KBM-7 (cell line): ENCODE measurements around the gene OR6C2.
A peak's percentile ranks its signal among the peaks of the same experiment; 100 is the strongest.
"Not testable (repeated sequence)": the region's sequence is repeated elsewhere in the genome, so short reads cannot be mapped to it uniquely, and the experiment has no call there.

Experiments used
- DNase-seq: peaks from one replicate; pipeline ENCODE4 v3.0.0-alpha.2; 2015
- in situ Hi-C: fragments of 300-500 bp; cut with MboI; formaldehyde crosslinking; loops from 2 replicates; pipeline ENCODE4 v1.14.3; 2020; ENCODE audit warnings: low sequenced_read_pairs, low pct_unique_long_range_greater_than_20kb, mixed read lengths

OR6C2 gene

DNA sequence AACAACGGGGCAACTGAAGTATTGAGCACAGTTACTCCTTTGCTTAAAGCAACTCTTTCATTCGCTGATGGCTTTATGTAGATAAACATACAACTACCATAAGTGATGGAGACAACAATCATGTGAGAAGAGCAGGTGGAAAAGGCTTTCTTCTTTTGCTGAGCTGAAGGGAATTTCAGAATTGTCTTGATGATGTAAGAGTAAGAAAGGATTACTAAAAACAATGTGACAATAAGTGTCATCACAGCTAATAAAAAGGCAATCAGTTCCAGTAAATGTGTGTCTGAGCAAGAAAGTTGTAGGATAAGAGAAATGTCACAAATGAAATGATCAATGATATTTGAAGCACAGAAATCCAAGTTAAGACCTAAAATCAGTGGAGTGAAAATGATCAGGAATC, 25.4 kb downstream of the OR6C2 start:
- in situ Hi-C loops, result no loop called here

DNA sequence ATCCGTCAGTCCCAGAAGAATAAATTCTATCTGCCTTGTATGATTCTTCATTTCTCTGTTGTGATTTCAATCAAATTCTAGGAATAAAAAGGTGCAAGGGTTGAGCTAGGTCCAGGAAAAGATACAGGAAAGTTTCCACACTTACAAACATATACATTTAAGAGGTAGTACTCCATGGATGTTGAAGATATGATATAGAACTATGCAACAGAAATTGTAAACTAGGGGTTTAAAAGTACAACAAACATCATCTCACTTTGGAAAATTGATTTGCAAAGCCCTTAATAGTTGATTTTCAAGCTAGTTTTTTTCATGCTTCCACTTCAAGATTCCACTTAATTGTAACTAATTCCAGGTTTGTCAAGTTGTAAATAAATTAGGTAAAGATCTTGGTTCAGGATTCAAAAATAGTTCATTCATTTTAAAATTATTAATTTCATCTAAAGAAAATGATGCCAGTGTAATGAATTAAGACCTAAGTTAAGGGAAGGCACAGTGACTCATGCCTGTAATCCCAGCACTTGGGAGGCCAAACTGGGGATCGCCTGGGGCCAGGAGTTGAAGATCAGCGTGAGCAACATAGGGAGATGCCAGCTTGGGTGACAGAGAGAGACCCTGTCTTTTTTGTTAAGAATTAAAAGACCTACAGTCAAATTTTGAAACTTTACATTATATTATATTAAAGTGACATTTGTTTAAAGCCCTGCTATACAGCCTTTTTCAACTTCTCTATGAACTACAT, 26.4 kb downstream of the OR6C2 start, which contains the start of gene OR6C70:
Gene OR6C70 (minus strand): TSS at position 51 of the 742 bp plus-strand sequence. CDS start 0 bp downstream, at position 51.
- in situ Hi-C loops, result no loop called here

More for the DNA sequence above, 25.4 kb downstream of the OR6C2 start:
- DNase-seq, result no peak

DNA sequence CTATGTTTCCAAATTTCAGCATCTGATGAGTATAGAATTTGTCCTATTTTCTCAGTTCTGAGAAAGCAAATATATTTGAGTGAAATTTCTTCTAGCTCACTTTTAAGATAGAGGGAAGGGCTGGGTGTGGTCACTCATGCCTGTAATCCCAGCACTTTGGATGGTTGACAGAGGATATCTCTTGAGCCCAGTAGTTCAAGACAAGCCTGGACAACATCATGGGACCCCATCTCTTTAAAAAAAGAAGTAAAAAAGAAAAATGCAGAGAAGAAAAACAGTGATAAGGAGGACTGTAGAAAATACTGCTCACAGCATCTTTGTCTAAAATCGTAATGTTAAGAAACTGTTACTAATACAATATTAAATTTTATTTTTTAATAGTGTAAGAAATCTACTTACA, 28.4 kb downstream of the OR6C2 start:
- in situ Hi-C loops, result no loop called here
- DNase-seq, result no peak

More for the DNA sequence above, 26.4 kb downstream of the OR6C2 start, which contains the start of gene OR6C70:
- DNase-seq, result no peak

DNA sequence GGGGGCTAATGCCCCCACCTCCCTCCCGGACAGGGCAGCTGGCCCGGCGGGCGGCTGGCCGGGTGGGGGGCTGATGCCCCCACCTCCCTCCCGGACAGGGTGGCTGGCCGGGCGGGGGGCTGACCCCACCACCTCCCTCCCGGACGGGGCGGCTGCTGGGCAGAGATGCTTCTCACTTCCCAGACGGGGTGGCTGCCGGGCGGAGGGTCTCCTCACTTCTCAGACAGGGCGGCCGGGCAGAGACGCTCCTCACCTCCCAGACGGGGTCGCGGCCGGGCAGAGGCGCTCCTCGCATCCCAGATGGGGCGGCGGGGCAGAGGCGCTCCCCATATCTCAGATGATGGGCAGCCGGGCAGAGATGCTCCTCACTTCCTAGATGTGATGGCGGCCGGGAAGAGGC, 35.3 kb downstream of the OR6C2 start:
- DNase-seq, in situ Hi-C loops: not testable (repeated sequence)

DNA sequence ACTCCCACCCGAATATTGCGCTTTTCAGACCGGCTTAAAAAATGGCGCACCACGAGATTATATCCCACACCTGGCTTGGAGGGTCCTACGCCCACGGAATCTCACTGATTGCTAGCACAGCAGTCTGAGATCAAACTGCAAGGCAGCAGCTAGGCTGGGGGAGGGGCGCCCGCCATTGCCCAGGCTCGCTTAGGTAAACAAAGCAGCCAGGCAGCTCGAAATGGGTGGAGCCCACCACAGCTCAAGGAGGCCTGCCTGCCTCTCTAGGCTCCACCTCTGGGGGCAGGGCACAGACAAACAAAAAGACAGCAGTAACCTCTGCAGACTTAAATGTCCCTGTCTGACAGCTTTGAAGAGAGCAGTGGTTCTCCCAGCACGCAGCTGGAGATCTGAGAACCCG, 40.4 kb downstream of the OR6C2 start:
- in situ Hi-C loops, DNase-seq: not testable (repeated sequence)

DNA sequence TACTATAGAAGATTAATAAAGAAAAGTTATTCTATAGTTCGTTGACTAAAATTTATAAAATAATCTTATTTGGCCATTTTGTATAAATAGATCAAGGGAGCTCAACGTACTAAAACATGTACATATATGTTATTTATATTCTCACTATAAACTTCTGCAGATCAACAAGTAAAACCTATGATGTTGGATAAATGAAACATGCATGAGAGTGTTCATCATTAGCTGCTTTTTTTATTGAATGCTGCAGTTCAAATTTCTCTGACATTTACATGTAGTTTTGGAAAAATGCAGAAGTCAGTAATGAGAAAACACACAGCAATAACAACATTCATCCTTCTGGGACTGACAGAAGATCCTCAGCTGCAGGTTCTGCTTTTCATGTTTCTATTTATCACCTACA, 48.2 kb downstream of the OR6C2 start, which contains the start of gene OR6C68:
Gene OR6C68 (plus strand): TSS at position 301 of the 400 bp plus-strand sequence. CDS start 0 bp downstream, at position 301.
- in situ Hi-C loops, result no loop called here
- DNase-seq, result no peak

DNA sequence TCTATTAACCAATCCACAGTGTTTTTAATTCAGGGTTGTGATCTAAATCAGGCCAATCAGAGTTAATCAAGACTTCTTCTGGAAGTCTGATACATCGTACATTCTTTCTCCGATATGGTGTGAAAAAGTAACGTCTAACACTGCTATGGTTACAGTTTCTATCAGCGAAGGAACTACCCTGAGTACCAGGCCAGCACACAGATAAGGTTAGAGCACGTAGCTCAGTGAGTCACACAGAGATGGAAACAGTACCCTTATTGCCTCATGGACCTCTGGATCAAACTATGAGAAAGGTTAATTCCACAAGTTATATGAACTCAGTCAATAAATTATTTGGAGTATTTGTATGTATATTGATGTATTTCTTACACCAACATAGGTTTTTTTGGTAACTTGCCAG, 51.6 kb downstream of the OR6C2 start:
- in situ Hi-C loops, result no loop called here
- no peak for DNase-seq

DNA sequence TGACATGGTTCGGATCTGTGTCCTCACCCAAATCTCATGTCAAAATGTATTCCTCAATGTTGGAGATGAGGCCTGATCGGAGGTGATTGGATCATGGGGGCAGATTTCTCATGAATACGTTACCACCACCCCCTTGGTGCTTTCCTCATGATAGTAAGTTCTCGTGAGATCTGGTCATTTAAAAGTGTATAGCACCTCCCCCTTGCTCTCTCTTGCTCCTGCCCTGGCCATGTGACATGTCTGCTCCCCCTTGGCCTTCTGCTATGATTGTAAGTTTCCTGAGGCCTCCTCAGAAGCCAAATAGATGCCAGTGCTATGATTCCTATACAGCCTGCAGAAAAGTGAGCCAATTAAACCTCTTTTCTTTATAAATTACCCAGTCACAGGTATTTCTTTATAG, 55.4 kb downstream of the OR6C2 start:
- in situ Hi-C loops, result no loop called here
- DNase-seq, result no peak

DNA sequence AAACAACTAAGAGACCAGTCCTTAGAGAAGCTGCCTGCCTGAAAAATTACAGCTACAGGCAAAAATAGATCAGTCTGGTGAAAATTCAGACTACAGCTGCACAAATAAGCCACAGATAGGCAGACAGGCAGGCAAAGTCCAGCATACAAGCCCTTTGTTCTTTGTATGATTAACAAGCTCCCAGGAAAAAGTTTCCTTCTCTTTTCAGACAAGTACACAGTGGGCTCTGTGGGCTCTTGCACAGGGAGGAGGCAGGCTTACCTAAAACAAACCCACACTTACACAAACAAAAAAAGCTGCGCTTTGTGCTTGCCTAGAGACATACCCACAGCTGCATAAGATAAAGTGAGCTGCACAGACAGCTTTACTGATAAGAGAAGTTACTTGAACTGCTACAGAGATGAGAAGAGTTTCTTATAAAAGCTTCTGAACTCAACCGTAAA, 56.0 kb downstream of the OR6C2 start:
- in situ Hi-C loops, result no loop called here
- peak; percentile 76 for DNase-seq

DNA sequence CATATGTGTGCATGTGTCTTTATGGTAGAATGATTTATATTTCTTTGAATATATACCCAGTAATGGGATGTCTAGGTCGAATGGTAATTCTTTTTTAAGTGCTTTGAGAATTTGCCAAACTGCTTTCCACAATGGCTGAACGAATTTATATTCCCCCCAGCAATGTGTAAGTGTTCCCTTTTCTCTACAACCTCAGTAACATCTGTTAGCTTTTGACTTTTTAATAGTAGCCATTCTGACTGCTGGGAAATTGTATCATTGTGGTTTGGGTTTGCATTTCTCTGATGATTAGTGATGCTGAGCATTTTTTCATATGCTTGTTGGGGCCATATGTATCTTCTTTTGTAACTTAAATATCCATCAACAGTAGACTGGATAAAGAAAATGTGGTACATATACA, 57.7 kb downstream of the OR6C2 start:
- no peak for DNase-seq
- in situ Hi-C loops, result no loop called here
